Stimulated activated CD4-positive, alpha-beta T cell treated with anti-CD3 and anti-CD28 coated beads, Interleukin-15, amount 100 ng/mL, for 1 hour (primary cell): ENCODE measurements around the gene ORMDL2.
"Not testable (repeated sequence)": the region's sequence is repeated elsewhere in the genome, so short reads cannot be mapped to it uniquely, and the experiment has no call there.

ENCODE experiments used
- DNase-seq, 2 donors: peaks; one replicate each; pipeline ENCODE4 v3.0.0-alpha.2; 2020; ENCODE audit warnings: low read depth in 1 of 2, low spot score in 1 of 2

Gene ORMDL2

DNA sequence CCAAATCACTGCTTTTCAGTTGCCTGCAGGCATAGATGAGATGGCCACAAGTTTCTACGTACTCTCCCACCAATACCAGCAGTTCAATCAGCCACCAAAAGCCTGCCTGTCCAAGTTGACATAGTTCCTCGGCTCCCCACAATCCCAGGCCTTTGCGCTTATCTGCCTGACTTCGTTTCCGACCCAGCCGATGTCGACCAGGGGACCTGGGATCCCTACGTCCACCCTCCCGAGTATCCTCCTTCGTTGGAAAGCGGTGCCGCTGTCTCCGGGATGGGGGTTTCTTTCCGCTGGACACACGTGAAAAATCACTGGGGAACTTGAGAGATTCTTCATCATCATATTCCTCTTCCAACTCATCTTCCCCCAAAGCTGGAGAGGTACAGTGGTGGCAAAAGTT, 10.0 kb downstream of the ORMDL2 start:
- DNase-seq = no peak

DNA sequence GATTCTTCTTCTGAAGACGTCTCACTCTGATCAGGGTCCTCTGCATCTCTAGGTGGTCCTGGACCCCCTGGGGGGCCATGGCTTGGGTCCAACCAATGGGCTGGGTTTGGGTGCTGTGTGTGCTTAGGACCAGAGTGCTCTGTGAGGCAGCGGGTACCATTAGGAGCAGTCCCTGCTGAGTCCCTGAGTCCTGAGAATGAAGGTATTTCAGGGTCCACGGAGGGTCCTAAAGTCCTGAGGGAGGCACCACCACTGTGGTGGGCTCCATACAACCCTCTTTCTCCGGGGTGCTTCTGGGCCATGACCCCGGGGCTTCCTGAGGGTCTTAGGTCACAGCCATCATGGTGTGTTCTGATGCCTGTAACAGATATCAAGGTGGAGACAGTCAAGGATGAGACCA, 10.5 kb downstream of the ORMDL2 start:
- no peak for DNase-seq

DNA sequence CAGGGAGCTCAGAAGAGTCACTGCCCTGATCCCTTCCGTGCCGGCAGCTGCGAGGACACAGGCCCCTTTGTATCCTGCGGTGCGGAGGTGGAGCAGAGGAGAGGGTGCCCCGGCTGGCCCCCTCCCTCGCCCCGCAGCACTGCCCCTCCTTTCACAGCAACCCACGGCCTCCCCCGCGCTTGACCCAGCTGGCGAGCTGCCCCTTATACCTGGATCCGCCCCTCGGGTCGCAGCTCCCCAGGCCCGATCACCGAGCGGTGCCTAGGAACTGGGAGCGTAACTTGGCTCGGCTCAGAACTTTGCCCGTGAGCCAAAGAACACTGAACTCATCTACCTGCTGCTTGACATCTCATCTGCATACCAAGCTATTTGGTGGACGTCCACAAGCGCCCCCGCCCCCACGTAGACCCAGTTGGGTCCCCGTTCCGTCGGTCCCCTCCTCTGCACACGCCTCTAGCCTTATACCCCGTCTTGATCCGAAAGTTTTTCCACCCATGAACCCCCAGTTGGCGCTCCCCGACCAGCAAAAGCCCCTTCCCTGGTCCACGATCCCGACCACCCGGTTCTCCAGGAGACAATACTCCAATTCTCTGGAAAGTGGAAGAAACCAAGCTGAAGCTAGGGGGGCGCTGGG, 12.2 kb downstream of the ORMDL2 start:
- peak in 1 of 2 donors; percentile 20 for DNase-seq

DNA sequence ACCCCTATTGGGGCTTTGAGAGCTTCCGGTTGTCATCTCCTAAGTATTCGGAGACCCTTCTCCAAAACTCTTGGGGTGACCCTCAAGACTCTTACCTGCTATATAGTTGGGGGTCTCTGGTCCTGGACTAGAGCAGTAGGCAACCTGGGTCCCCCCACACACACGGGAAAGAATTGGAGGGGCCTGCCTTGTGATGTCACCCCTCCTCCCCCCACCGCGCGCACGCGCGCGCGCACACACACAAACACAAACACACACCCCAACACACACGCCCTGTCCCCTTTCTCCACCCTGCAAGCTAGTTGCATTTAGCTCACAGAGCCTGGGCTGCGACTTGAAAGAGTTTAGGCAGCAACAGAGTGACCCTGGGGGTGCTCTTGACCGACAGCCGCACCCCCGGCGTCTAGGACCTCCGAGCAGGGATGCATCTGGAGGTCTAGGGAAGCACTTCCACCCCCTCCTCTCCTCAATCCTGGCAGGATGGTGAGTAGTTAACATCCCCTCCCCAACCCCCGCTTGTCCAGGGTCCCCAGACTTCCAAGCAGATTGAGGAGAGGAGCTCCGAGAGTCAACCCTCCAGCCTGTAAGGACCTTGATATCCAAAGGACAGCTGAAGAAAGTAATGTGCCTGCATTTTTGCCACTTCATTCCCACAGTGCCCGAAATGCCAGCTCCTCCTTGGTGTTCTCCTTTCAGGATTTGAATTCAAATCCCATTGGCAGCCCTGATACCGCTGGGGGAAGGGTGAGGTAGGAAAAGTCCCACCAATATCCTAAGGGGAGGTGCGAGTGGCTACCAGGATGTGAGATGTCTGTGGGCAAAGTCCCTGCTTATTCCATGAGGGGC, 13.0 kb downstream of the ORMDL2 start:
- peak; percentile 14 to 37 for DNase-seq

DNA sequence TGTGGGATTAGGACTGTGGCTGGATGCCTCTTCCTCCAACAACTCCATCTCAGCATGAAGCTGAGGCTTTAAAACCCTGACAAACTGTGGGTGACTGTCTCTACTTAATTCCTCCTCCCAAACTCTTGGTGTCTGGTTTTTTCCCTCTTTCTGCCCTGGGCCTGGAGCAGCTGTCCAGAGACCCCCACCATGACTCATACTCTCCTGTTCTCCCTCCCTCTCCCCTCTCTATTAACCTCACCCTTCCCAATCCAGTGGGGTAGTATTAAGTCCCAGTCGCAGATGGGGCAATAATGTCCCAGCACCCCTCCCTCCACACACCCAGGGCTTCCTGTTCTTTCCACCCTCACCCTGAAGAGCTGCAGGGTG, 13.6 kb downstream of the ORMDL2 start:
- DNase-seq = no peak

DNA sequence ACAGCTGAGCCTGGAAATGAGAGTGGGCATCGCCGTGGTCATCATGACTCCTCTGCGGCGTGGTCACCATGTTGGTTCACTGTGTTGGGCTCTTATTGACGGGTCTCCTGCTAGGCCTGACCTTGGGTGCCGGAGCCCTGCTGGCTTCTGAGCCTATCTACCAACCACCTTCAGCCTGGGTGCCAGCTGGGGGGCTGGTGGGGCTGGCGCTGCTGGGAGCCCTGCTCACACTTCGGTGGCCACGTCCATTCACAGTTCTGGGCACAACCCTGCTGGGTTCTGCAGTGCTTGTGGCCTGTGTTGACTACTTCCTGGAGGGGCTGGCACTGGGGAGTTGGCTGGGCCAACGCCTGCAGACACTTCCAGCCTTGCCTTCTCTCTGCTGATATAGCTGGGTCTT, 15.2 kb downstream of the ORMDL2 start:
- DNase-seq = no peak

DNA sequence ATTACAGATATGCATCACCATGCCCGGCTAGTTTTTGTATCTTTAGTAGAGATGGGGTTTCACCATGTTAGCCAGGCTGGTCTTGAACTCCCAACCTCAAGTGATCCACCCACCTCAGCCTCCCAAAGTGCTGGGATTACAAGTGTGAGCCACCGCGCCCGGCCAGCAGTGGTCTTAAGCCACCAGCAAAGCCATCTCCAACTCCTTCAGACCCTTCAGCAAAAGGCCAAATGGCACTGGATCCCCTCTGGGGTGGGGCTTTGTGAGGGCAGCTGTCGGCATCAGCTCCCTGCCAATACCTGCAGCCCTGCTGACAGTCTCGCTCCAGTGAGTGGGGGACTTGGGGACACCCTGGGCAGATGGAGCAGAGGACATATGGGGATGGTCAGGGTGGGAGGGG, 16.6 kb downstream of the ORMDL2 start:
- not testable (repeated sequence) for DNase-seq

DNA sequence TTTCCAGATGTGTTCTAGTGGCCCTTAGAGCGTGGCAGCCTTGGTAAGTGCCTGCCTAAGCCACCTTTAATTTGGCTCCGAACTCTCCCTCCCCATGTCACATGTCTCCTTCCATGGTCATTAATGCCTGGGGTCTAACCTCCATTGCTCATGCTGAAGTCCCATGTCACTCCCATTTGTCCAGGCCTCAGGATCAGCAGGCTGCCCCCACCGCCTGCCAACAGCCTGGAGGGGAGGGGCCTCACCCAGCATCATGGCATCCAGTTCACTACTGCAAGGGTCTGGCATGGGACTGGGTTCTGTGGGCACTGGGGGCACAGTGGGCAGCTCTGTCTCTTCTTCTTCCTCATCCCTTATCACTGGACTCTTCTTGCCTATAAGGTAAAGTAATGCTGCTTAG, 20.5 kb downstream of the ORMDL2 start:
- no peak for DNase-seq

DNA sequence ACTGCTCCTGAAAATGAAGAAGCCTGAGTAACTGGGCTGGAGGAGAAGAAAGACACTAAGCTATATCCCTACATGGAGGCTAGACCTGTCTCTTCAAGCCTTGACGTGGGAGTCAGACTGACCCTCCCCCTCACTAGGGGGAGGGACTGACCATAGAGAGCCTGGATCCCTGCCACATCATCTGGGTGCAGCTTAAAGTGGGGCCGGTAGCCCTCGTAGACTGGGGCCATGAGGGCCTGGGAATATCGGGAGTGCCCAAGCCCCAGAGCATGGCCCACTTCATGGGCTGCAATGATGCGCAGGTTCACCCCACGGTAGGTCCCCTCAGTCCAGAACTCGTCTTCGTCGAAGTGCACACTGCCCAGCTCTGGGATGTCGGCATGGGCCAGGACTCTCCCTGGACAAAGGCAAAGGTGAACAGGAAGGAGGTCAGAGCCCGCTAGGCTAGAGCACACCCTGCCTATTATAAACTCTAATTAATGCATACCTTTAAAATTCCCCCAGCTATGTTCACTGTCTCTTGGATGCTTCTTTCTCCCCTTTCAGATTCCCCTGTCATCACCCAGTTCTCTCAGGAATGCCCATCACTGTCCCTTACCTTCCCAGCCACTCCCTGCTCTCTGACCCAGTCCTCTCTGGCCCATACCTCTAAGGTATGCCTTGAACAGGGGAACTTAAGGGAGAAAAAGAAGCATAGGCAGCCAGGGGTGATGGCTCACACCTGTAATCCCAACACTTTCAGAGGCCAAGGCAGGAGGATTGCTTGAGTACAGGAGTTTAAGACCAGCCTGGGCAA, 21.7 kb downstream of the ORMDL2 start:
- DNase-seq = no peak

DNA sequence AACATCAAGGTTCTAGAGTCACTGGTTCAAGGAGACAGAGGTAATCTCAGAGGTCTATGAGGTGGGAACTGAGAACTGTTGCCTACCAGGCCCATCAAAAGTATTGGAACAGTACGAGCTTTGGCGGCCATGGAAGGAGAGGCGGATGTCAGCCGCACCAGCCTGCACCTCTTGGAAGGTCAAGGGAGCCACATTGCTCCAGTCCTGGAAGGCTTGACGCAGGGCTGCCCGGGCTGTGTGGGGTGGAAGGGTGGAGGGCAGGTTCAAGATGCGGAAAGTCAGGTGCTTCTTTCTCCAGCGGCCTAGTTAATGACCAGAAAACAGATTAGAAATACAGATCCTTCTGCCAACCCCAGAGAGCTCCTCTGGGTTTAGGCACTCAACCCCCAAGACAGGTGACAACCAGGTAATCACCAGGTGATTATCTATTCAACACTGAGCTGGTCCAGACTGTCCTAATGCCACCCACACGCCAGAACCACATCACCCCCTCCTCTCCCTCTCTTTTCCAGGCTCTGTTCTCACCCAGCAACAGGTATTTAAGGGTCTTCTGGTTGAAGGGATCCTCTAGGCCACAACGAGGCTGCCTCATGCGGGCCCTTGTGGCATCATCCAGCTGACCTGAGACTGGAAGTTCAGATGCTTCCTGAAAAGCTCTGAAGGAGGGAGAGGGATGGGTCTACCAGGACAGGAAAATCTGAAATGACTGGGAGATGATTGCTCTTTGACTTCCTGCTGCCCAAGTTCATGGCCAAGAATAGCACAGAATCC, 22.9 kb downstream of the ORMDL2 start:
- no peak for DNase-seq

DNA sequence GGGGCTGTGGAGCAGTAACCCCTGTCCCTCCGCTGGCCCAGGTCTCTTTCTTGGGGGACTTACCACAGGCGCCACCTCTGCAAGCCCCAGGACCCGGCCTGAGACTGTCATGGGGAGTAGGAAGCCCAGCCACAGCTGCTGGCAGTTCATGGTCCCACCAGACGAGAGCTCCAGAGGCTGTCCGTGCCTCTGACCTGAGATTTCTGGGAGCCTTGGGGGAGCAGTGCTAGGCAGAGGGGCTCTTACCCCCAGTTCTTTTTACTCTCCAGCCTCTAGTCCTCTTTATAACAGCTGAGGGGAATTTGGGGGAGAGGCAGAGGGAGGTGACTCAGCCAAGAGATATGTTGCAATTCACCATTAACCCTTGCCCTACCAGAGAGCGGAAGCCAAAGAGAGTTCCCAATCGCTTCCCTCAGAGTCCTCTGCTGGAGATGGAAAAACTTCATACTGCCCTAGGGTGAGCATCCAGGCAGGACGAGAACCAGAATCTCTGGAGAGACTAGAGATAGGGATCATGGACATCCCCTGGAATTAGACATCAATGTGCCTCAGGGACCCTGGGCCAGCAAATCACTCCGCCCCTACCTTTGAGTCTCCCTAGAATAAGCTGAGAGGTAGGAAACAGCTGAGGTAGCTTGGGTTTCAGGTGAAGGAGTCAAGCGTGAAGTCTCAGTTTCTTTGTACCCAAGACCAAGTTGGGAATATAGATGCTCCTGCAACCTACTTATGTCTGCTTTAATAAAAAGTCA, 25.0 kb downstream of the ORMDL2 start, which contains the start of gene MMP19:
TSS of gene MMP19 (minus strand) at position 256 of the 749 bp plus-strand sequence. CDS start at position 150, 106 bp downstream.
- no peak for DNase-seq

DNA sequence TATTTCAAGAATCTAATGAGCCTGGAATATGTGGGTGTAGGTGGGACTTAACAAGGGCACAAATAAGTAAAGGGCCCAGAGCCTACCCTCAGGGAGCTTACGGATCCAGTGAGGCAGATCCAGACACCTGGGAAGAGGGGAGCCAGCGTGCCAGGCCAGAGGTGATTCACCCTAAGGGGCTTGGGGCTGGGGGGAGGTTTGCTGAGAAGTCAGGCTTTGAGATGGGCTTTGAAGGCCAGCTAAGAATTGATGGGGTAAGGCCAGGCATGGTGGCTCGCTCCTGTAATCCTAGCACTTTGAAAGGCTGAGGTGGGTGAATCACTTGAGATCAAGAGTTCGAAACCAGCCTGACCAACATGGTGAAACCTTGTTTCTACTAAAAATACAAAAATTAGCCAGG, 25.6 kb downstream of the ORMDL2 start:
- DNase-seq = no peak

DNA sequence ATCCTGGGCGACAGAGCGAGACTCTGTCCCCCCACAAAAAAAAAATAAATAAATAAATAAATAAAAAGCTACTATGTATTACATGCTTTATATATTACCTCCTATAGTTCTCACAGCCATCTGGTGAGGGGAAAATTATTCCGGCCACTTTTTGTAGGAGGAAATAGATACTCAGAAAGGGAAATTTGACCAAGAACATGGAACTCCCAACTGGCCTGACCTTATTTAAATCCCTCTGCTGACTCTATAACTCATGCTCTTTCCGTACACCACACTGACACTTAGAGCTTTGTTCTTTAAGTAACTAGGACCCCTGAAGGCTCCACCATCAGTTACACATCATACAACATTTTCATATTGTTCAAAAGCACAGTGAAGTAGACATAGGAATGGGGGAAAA, 27.1 kb downstream of the ORMDL2 start:
- DNase-seq = no peak

DNA sequence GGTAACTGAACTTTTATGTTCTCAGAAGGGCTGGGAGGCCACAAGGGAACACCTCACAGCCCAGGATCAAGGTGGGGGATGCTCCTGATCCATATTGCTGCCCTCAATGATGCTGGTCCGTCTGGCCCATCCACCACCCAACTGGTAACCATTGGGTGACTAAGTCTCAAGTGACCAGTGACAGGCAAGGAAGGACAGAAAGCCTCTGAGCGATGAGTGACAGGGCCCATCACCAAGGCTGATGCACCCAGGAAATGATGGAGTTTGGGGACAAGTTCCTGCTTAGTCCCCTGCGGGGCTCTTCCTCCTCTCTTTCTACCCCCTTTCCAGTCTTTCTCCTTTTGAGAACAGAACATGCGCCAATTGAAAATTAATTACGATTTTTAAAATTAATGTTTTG, 27.5 kb downstream of the ORMDL2 start:
- no peak for DNase-seq

DNA sequence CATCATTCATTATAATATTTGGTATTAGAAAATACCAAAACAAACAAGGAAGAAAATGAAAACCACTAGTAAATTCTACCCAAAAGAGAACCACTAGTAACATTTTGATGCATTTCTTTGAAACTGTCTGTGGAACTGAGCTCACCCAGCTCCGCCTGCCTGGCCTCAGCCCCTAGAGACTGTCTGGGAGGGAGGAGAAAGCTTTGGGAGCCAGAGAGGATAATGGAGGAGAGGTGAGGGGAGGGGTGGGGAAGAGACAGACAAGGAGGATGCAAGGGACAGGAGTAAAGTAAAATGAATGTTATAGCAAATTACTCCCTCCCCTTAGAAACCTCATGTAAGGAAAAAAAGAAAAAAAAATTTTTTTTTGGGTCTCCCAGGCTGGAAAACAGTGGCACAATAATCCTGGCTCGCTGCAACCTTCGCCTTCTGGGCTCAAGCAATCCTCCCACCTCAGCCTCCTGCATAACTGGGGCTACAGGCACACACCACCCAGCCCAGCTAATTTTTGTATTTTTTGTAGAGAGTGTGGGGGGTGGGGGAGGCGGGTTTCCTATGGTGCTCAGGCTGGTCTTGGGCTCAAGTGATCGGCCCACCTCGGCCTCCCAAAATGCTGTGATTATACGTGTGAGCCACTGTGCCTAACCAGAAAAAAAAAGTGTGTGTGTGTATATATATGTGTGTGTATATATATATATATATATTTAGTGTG, 28.1 kb downstream of the ORMDL2 start:
- DNase-seq = no peak

DNA sequence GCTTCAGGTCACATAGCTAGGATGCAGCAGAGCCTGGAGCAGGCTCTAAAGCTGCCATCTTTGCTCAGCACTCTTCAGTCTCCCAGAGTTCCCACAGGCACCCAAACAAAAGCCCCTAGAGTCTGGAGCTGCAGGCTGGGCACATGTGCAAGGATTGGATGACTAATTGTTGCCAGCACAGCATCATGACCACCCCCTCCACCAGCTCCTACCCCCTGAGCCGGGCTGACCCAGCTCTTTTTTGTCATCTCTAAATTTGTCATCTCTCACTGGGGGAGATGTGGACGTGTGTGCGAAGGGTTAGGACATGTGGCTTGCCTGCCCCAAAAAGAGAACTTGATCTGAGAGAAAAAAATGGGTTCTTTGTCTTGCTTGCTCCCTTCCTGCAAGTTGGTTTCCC, 29.2 kb downstream of the ORMDL2 start:
- DNase-seq = no peak

DNA sequence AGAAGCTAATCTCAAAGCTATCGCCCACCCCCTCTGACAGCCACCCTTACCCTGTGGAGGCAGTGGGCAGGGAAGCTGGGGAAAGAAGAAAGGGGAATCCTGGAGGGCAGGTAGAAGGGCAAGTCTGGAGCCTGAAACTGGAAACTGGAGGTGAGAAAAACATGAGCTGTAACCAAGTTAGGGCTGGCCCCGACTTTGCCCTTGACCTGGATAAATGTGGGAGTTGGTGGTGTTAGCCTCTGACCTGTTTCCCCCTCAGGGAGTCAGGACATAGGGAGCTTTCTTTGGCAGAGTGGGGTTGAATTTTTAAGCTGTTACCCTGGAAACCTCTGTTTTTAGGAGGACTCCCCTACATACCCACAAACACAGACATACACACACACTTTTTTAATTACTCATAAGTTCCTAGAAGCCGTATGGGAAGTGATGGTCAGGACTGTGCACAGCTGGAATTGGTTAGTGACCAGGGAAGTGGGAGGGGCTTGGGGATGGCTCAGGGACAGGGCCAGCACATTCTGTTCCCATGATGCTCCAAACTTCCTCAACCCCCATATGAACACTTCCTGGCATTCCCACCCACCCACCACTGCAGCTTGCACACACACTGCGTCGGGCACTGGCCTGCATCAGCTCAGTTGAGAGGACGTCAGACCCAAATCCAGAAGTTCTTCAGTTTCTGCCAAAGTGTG, 29.9 kb downstream of the ORMDL2 start:
- DNase-seq = no peak

DNA sequence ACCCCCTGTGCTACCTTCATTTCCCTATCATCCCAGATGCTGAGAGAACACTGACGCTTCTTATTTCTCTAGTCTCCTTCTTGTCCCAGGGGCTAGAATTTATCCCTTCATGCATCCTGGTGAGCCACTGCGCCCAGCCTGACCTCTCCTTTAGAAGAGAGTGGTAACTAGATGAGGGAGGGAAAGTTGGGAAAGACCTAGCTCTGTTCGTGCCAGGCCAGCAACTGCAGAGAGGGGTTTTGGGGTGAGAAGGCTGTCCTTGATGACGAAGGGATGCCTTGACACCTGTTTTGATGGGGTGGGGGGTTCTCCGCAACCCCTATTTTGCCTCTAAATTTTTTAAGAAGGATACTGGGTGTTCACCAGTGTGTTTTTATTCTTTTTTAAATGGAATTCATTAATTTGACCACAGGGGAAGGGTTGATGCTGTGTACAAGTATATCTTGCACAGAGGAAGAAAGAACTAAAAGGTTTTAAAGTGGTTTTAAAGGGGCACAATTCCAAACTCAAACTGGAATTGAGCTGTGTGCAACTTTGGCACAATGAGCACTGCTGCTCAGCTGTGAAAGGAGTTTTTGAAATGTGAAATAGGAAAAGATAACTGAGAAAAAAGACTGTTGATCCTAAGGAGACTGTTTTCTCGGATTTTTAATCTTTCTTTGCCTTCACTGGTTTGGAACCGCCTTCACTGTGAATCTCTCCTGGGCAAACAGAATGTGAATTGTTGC, 31.9 kb downstream of the ORMDL2 start:
- no peak for DNase-seq

DNA sequence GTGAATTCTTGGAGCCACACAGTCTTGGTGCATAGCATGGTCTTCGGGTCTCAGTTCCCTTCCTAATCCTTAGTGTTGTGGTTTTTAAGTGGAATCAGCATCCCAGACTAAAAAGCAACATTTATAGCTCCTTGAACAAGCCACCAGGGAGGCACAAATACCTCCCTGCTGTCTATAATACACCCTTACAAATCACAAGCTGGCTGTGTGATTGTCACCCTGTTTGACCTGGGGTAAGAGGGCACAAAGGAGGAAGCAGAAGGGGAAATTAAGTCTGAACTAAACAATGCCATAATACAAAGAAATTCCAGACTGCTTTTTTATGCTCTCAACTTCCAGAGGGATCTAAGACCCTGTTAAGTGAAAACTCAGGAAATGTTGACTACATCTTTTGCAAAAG, 32.6 kb downstream of the ORMDL2 start:
- DNase-seq = no peak
